HepG2 (cell line): ENCODE measurements around the gene SIGLEC1. TPM values are rescaled to one million over a fixed set of nuclear protein-coding genes. Genes with fewer than 3 reads are reported as not detected.
A peak's percentile ranks its signal among the peaks of the same experiment; 100 is the strongest.

Source experiments
- ARNT ChIP-seq: fragments of 450-650 bp; IDR thresholded peaks from 2 replicates; pipeline ENCODE4 v1.6.1; 2017
- ATRX ChIP-seq: sonication (generic); formaldehyde crosslinking; IDR thresholded peaks from 2 replicates; pipeline ENCODE4 v1.4.0; 2020; ENCODE audit warnings: missing genetic modification reagents, borderline replicate concordance
- CBX5 ChIP-seq: sonication (generic); formaldehyde crosslinking; IDR thresholded peaks from 2 replicates; pipeline ENCODE4 v1.4.0; 2020; ENCODE audit warnings: missing genetic modification reagents, borderline replicate concordance
- DNMT3B ChIP-seq: conservative IDR thresholded peaks from 2 replicates; pipeline ENCODE4 v1.6.1; 2016; ENCODE audit warnings: missing biosample characterization, control low read depth
- DPF2 ChIP-seq: sonication (generic); formaldehyde crosslinking; IDR thresholded peaks from 2 replicates; pipeline ENCODE4 v1.4.0; 2020; ENCODE audit warnings: mild to moderate bottlenecking, low read depth, missing genetic modification reagents, borderline replicate concordance
- GTF3A ChIP-seq: sonication (generic); formaldehyde crosslinking; conservative IDR thresholded peaks from 2 replicates; pipeline ENCODE4 v1.4.0; 2020; ENCODE audit warnings: mild to moderate bottlenecking, missing genetic modification reagents
- MED8 ChIP-seq: sonication (generic); formaldehyde crosslinking; IDR thresholded peaks from 2 replicates; pipeline ENCODE4 v1.8.1; 2023; ENCODE audit warnings: mild to moderate bottlenecking, missing genetic modification reagents; ENCODE audit not compliant: insufficient replicate concordance
- NR2C2 ChIP-seq: sonication (generic); formaldehyde crosslinking; IDR thresholded peaks from 2 replicates; pipeline ENCODE4 v1.4.0; 2020; ENCODE audit warnings: missing genetic modification reagents, mild to moderate bottlenecking, moderate library complexity, borderline replicate concordance
- SMARCC2 ChIP-seq: fragments of 450-650 bp; IDR thresholded peaks from 2 replicates; pipeline ENCODE4 v1.6.1; 2017; ENCODE audit warnings: antibody characterized with exemption, mild to moderate bottlenecking
- ZNF292 ChIP-seq: sonication (generic); formaldehyde crosslinking; IDR thresholded peaks from 2 replicates; pipeline ENCODE4 v1.8.1; 2022; ENCODE audit warnings: mild to moderate bottlenecking, low read depth, missing genetic modification reagents, borderline replicate concordance
- ZNF331 ChIP-seq: sonication (generic); formaldehyde crosslinking; IDR thresholded peaks from 2 replicates; pipeline ENCODE4 v1.4.0; 2020; ENCODE audit warnings: missing genetic modification reagents
- ZNF441 ChIP-seq: sonication (generic); formaldehyde crosslinking; IDR thresholded peaks from 2 replicates; pipeline ENCODE4 v1.7.0; 2021; ENCODE audit warnings: missing genetic modification reagents, borderline replicate concordance
- ZNF7 ChIP-seq: IDR thresholded peaks from 2 replicates; pipeline ENCODE4 v1.6.1; 2016; ENCODE audit warnings: missing biosample characterization, missing genetic modification reagents
- ZNF777 ChIP-seq: sonication (generic); formaldehyde crosslinking; IDR thresholded peaks from 2 replicates; pipeline ENCODE4 v1.4.0; 2020; ENCODE audit warnings: missing genetic modification reagents
- ZSCAN20 ChIP-seq: sonication (generic); formaldehyde crosslinking; IDR thresholded peaks from 2 replicates; pipeline ENCODE4 v1.4.0; 2020; ENCODE audit warnings: missing genetic modification reagents, mild to moderate bottlenecking, borderline replicate concordance
- polyA plus RNA-seq, 8 experiments: library from polyadenylated mRNA; depleted of rRNA in 3 of 8; stranded (reverse) in 7 of 8; unstranded in 1 of 8; fragments of >200 nt; fragmentation: Illumina TruSeq in 4 of 8; extraction: Trizol in 4 of 8; gene quantifications; 2 replicates each; pipeline versions ENCODE4 v1.2.1 to v1.2.3, GENCODE V29; 2011 to 2016; ENCODE audit warnings: low read depth in 4 of 8, missing spikeins in 1 of 8, mixed read lengths in 1 of 8; ENCODE audit not compliant: insufficient read depth in 1 of 8
- total RNA-seq, 5 experiments: library from RNA; depleted of rRNA; stranded (reverse); fragments of >200 nt; fragmentation: Illumina TruSeq; extraction: Trizol; gene quantifications; 2 replicates each; pipeline ENCODE4 v1.2.3, GENCODE V29; 2016; ENCODE audit warnings: low read depth in 1 of 5
- TF ChIP-seq, protein P1 (sequence below): sonication (generic); formaldehyde crosslinking; IDR thresholded peaks from 2 replicates; pipeline ENCODE4 v1.4.0; 2020; ENCODE audit warnings: mild to moderate bottlenecking, missing genetic modification reagents
- TF ChIP-seq, protein P2 (sequence below): sonication (generic); IDR thresholded peaks from 2 replicates; pipeline ENCODE4 v1.6.1; 2016; ENCODE audit warnings: low read depth, borderline replicate concordance
- TF ChIP-seq, protein P3 (sequence below): sonication (generic); formaldehyde crosslinking; IDR thresholded peaks from 2 replicates; pipeline ENCODE4 v1.4.0; 2020; ENCODE audit warnings: missing genetic modification reagents
- TF ChIP-seq, protein P4 (sequence below): IDR thresholded peaks from 2 replicates; pipeline ENCODE4 v1.6.1; 2016; ENCODE audit warnings: mild to moderate bottlenecking, missing biosample characterization, missing genetic modification reagents

Gene SIGLEC1
- total and polyA plus RNA-seq, 2 of the 13 experiments (the other 11 are each of a cell fraction or from before 2014, with no cell fraction given), result 0.01 TPM; not detected in 1

DNA sequence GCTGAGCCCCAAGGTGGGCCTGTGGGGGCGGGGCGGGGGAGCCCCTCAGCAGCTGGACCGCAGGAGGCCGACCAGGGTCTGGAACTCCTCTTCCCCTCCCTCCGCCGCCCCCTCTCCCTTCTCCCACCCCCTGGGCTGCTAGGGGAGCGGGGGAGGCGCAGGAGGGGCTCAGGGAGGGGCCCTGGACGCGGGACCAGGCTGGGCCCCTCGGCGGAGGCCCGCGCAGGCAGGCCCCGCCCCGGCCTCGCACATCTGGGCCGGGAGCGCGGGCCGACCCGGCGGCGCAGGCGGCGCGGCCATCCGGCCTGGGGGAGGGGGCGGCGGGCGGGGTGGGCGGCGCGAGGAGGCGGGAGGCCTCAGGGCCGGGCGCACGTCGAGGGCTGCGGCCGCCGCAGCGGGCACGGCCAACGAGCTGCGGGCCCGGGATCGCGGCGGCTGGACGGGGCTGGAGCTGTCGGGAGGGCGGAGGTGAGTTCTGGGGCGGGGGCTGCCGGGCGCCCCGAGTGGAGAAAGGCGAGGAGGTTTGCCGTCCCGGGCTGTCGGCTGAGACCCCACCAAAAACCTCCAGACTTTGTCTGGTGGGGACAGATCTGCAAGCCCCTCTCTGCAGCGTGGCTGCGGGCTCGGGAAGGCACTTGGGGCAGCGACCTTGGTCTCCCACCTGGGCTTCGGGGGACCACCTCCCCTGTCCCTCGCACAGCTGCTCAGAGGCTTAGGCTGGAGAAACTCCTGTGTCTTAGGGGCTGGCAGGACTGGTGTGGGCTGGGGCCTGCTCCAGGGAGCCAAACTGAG is 20.1 kb upstream of the SIGLEC1 start, which contains the start of gene HSPA12B (continued):
- TF ChIP-seq, protein P1, sequence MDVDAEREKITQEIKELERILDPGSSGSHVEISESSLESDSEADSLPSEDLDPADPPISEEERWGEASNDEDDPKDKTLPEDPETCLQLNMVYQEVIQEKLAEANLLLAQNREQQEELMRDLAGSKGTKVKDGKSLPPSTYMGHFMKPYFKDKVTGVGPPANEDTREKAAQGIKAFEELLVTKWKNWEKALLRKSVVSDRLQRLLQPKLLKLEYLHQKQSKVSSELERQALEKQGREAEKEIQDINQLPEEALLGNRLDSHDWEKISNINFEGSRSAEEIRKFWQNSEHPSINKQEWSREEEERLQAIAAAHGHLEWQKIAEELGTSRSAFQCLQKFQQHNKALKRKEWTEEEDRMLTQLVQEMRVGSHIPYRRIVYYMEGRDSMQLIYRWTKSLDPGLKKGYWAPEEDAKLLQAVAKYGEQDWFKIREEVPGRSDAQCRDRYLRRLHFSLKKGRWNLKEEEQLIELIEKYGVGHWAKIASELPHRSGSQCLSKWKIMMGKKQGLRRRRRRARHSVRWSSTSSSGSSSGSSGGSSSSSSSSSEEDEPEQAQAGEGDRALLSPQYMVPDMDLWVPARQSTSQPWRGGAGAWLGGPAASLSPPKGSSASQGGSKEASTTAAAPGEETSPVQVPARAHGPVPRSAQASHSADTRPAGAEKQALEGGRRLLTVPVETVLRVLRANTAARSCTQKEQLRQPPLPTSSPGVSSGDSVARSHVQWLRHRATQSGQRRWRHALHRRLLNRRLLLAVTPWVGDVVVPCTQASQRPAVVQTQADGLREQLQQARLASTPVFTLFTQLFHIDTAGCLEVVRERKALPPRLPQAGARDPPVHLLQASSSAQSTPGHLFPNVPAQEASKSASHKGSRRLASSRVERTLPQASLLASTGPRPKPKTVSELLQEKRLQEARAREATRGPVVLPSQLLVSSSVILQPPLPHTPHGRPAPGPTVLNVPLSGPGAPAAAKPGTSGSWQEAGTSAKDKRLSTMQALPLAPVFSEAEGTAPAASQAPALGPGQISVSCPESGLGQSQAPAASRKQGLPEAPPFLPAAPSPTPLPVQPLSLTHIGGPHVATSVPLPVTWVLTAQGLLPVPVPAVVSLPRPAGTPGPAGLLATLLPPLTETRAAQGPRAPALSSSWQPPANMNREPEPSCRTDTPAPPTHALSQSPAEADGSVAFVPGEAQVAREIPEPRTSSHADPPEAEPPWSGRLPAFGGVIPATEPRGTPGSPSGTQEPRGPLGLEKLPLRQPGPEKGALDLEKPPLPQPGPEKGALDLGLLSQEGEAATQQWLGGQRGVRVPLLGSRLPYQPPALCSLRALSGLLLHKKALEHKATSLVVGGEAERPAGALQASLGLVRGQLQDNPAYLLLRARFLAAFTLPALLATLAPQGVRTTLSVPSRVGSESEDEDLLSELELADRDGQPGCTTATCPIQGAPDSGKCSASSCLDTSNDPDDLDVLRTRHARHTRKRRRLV (CRISPR knock-in tag), result no peak
- no peak for TF ChIP-seq ATRX
- TF ChIP-seq MED8 (CRISPR knock-in tag), result no peak
- no peak for TF ChIP-seq ZNF7 (CRISPR knock-in tag)
- no peak for TF ChIP-seq CBX5 (CRISPR knock-in tag)
- 0 out of 2 replicates have a peak, but pooled peaks have one; percentile 18 for TF ChIP-seq ZNF292
- TF ChIP-seq, protein P2, sequence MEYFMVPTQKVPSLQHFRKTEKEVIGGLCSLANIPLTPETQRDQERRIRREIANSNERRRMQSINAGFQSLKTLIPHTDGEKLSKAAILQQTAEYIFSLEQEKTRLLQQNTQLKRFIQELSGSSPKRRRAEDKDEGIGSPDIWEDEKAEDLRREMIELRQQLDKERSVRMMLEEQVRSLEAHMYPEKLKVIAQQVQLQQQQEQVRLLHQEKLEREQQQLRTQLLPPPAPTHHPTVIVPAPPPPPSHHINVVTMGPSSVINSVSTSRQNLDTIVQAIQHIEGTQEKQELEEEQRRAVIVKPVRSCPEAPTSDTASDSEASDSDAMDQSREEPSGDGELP, result no peak
- no peak for TF ChIP-seq GTF3A (CRISPR knock-in tag)
- TF ChIP-seq ZNF441 (CRISPR knock-in tag), result no peak
- TF ChIP-seq, protein P3, sequence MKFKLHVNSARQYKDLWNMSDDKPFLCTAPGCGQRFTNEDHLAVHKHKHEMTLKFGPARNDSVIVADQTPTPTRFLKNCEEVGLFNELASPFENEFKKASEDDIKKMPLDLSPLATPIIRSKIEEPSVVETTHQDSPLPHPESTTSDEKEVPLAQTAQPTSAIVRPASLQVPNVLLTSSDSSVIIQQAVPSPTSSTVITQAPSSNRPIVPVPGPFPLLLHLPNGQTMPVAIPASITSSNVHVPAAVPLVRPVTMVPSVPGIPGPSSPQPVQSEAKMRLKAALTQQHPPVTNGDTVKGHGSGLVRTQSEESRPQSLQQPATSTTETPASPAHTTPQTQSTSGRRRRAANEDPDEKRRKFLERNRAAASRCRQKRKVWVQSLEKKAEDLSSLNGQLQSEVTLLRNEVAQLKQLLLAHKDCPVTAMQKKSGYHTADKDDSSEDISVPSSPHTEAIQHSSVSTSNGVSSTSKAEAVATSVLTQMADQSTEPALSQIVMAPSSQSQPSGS, result no peak
- TF ChIP-seq DPF2 (CRISPR knock-in tag), result no peak
- TF ChIP-seq, protein P4, sequence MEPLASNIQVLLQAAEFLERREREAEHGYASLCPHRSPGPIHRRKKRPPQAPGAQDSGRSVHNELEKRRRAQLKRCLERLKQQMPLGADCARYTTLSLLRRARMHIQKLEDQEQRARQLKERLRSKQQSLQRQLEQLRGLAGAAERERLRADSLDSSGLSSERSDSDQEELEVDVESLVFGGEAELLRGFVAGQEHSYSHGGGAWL (CRISPR knock-in tag), result 0 out of 2 replicates have a peak, but pooled peaks have one; percentile 19
- TF ChIP-seq ZNF777 (CRISPR knock-in tag), result peak; percentile 86
- no peak for TF ChIP-seq SMARCC2
- TF ChIP-seq ZSCAN20 (CRISPR knock-in tag), result no peak
- no peak for TF ChIP-seq ARNT
- no peak for TF ChIP-seq NR2C2 (CRISPR knock-in tag)
- no peak for TF ChIP-seq DNMT3B
- no peak for TF ChIP-seq ZNF331 (CRISPR knock-in tag)
